NCI-H1694 (cell line): ENCODE measurements around the gene MAP3K10.
"Not testable (repeated sequence)": the region's sequence is repeated elsewhere in the genome, so short reads cannot be mapped to it uniquely, and the experiment has no call there.

ENCODE experiments used
- DNase-seq: peaks from one replicate; lab custom pipeline; 2025; lab: John Stamatoyannopoulos, UW

Gene MAP3K10

GRCh38 chr19:40190891-40191835, at the start of gene MAP3K10:
MAP3K10 (plus strand) TSS chr19:40191426; CDS start chr19:40192032, 606 bp downstream.
- peak; percentile 47 for DNase-seq

DNA sequence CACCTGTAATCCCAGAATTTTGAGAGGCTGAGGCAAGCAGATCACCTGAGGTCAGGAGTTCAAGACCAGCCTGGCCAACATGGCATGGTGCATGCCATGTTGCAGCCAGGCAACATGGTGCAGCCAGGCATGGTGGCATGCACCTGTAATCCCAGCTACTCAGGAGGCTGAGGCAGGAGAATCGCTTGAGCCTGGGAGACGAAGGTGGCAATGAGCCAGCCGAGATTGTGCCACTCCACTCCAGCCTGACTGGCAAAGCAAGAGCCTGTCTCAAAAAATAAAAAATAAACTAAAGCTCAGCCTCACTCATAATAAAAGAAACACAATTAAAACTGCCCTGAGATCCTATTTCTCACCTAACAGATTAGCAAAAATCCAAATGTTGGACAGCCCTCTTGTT, 49.7 kb upstream of the MAP3K10 start:
- no peak for DNase-seq

DNA sequence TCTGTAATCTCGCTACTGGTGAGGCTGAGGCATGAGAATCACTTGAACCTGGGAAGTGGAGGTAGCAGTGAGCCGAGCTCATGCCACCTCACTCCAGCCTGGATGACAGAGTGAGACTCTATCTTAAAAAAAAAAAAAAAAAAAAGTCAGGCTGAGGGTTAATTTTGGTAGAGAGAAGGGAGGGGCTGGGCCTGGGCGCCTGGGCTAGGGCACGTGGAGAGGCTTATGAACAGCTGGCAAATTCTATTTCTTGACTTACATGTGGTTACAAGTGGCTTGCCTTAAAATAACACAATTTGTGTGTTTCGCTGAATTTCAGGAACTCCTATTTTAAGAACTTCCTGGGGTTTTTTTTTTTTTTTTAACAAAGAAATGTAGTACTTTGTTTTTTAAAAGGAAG, 47.6 kb upstream of the MAP3K10 start:
- DNase-seq = no peak

DNA sequence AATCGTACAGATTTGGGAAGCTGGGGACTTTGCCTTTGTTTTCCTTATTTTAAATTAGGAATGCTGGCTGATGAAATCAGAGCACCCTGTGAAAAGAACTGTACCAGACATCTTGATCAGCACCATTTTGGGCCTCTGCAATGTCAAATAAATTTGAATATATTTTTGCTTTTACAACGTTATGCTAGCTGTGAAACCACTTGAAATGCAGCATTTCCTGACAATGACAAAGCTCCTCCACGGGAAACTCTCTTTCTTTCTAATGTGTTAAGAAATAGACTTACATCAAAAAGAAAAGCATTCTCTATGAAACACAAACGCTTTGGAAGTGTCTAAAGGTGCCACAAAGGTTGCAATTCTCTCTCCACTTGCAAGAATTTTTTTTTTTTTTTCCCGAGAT, 47.1 kb upstream of the MAP3K10 start:
- DNase-seq = no peak

DNA sequence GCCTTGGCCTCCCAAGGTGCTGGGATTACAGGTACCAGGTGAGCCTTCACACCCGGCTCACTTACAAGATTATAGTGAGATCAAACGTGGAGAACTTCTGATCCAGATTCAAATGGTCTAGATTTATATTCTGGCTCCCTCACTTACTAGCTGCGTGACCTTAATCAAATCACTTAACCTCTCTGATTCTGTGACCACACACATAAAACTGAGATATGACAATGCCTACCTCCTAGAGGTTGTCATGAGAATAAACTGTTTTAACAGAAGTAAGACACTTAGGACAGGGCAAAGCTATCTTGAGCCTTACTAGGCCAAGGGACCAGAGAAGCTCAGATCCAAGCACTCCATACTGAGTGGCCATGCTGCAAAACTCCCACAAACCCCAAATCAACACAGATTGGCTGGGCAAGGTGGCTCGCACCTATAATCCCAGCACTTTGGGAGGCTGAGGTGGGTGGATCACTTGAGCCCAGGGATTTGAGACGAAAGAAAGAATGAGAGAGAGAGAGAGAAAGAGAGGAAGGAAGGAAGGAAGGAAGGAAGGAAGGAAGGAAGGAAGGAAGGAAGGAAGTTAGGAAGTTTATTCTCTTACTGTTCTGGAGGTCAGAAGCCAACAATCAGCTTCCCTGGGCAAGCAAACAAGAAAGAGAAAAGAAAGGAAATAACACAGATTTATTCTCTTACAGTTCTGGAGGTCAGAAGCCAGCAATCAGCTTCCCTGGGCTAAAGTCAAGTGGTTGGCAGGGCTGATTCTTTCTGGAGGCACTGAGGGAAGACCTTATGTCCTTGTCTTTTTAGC, 46.1 kb upstream of the MAP3K10 start:
- no peak for DNase-seq

DNA sequence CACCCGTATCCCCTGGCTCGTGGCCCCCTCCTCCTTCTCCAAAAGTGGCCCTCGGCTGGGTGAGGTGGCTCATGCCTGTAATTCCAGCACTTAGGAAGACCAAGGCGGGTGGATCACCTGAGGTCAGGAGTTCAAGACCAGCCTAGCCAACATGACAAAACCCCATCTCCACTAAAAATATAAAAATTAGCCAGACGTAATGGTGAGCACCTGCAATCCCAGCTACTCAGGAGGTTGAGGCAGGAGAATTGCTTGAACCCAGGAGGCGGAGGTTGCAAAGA, 45.5 kb upstream of the MAP3K10 start:
- not testable (repeated sequence) for DNase-seq

DNA sequence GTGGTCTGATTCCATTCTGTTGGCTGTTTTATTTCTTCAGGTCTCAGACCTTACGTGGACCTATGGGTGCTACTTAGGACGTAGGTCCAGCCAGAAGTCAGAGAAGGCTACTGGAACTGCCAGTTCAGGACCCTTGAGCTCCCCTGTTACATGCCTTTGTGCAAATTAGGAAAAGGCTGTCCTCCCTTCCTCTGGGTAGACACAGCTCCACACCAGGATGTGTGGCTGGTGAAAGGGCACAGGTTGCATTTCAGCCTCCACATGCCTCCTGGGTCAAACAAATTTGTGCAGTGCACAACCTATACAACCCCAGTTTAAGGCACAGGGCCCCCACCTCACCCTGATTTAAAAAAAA, 43.9 kb upstream of the MAP3K10 start:
- no peak for DNase-seq

- no peak for DNase-seq
Measured at GRCh38 chr19:40147693-40148347, 43.4 kb upstream of the MAP3K10 start.

DNA sequence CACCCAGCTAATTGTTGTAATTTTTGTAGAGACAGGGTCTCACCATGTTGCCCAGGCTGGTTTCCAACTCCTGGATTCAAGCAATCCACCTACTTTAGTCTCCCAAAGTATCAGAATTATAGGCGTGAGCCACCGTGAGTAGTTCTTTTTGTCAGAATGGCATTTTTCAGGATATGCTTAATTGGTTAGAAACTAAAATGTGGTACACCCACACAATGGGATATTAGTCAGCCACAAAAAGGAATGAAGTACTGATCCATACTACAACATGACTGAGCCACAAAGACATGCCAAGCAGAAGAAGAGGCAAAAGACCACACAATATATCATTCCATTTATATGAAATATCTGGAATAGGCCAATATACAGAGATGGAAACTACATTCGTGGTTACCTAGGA, 41.7 kb upstream of the MAP3K10 start:
- no peak for DNase-seq

GRCh38 chr19:40150170-40150569, 41.1 kb upstream of the MAP3K10 start:
- no peak for DNase-seq

- DNase-seq = no peak
Measured at GRCh38 chr19:40154121-40154680, 37.0 kb upstream of the MAP3K10 start.

GRCh38 chr19:40155749-40156265, 35.4 kb upstream of the MAP3K10 start:
- peak; percentile 3 for DNase-seq

DNA sequence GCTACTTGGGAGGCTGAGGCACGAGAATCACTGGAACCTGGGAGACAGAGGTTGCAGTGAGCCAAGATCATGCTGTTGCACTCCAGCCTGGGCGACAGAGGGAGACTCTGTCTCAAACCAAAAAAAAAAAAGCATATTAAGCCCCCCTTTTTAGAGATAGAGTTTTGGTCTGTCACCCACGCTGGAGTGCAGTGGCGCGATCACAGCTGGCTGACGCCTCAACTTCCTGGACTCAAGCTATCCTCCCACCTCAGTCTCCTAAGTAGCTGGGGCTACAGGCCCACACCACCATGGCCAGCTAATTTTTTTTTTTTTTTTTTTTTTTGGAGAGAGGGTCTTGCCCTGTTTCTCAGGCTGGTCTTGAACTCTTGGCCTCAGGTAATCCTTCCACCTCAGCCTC, 34.2 kb upstream of the MAP3K10 start:
- DNase-seq = no peak

DNA sequence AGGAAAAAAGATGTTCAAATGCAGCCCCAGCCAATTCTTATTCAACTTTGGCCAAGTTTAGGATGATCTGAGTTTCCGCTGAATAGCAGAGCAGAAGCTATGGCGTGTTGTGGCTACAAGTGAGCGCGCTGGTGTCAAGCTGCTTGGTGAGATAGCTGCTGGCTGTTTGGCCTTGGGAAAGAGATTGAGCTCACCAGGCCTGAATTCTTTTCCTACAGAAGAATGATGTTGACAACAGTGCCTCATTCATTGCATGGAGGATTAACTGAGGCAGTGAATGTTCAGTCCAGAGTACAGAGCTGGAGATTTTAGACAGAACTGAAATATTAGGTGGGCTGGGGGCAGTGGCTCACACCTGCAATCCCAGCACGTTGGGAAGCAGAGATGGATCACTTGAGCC, 31.5 kb upstream of the MAP3K10 start:
- no peak for DNase-seq

GRCh38 chr19:40162104-40162503, 29.1 kb upstream of the MAP3K10 start:
- no peak for DNase-seq

- no peak for DNase-seq
Measured at GRCh38 chr19:40163541-40164129, 27.6 kb upstream of the MAP3K10 start.

- peak; percentile 29 for DNase-seq
Measured at GRCh38 chr19:40165362-40165937, 25.8 kb upstream of the MAP3K10 start.

GRCh38 chr19:40169482-40170302, 21.5 kb upstream of the MAP3K10 start:
- not testable (repeated sequence) for DNase-seq

DNA sequence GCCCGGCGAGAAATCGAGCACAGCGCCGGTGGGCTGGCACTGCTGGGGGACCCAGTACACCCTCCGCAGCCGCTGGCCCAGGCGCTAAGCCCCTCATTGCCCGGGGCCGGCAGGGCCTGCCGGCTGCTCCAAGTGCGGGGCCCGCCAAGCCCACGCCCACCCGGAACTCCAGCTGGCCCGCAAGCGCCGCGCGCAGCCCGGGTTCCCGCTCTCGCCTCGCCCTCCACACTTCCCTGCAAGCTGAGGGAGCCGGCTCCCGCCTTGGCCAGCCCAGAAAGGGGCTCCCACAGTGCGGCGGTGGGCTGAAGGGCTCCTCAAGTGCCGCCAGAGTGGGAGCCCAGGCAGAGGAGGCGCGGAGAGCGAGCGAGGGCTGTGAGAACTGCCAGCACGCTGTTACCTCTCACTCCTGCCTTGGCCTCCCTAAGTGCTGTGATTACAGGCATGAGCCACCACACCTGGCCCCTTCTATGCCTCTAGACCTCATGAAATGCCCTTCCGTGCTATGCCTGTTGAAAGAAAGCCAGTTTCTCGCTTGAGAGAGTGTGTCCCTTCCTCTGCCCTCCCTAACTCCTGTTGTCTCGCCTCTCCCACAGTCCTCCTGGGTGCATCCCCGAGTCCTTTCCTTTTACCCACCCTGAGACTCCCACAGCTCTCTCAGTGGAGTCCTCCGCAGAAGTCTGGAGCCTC, 20.8 kb upstream of the MAP3K10 start:
- DNase-seq = not testable (repeated sequence)

DNA sequence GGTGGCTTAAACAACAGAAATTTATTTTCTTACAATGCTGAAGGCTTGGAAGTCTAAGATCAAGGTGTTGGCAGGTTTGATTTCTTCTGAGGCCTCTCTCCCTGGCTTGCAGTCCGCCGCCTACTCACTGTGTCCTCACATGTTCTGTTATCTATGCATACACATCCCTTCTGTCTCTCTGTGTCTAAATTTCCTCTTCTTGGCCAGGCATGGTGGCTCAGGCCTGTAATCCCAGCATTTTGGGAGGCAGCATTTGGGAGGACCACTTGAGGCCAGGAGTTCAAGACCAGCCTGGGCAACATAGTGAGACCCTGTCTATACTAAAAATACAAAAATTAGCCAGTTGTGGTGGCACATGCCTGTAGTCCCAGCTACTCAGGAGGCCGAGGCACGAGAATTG, 19.9 kb upstream of the MAP3K10 start:
- DNase-seq = not testable (repeated sequence)
